Measurements from ENCODE around the gene AUTS2.

Gene AUTS2

GRCh38 chr7:70693321-70693685 is 1095.0 kb downstream of the AUTS2 start:
- DNase-seq (ENCODE audit: low read depth in 2 of 2) = no peak

- no peak for DNase-seq (ENCODE audit: low read depth in 2 of 2)
Measured at GRCh38 chr7:70693686-70694433, 1095.6 kb downstream of the AUTS2 start.

DNA sequence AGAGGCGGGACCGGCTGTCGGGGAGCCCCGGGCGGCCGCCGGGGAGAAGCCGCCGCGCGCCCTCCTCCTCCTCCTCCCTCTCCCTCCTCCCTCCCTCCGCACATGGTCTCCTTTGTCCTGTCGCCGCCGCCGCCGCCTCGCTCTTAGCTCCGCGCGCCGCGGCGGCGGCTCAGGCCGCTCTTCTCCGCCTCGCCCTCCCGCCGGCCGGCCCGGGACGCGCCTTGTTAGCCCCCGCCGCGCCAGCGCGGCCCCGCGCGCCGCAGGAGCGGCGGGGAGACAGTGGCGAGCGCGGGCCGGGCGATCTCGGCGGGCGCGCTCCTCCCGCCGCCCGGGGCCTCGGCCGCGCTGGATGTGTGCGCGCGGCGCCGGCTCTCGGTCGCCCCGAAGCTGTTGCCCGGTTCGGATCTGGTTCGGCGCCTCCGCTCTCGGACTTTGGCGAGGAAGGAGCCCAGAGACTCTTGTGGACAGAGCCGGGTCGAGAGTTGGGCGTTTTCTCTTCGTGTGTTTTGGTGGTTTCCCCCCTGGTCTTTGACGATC is 1096.2 kb downstream of the AUTS2 start:
- no peak for DNase-seq (ENCODE audit: low read depth in 2 of 2)

DNA sequence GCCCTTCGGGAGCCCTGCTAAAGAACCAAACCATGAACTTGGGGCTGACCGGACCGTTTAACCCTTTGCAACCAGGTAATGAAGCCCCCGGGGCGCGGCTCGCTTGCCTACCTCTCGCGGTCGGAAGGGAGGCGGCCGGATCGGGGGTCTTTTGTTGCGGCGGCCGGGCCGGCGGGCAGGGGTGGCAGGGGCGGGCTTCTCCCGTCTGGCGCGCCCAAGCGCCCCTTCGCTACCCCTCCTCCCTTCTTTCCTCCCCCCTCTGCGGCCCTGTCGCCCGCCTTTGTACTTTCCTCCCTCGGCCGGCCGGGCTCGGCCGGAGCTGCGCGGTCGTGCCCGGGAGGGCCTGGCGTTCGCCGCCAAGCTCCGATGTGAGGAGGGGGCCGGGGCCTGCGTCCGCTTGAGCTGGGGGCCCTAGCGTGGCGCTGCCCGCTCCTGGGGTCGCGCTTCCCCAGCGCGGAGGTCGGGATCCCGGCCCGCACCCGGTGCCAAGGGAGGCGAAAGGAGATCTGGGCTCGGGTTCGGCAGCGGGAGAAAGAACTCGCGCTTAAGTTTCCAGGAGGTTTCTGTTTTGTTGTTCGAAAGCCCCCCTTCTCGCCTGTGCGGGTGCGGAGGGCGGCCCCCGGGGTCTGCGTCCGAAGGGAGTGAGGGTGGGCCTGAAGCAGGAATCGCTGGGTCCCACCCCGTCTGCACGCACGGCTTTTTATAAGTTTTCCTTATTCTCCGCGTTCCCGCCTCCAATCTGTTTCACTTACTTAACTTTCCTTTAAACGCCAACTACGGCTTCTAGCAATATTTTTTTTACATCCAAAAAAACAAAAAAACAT is 1096.9 kb downstream of the AUTS2 start:
- no peak for DNase-seq (ENCODE audit: low read depth in 2 of 2)

DNA sequence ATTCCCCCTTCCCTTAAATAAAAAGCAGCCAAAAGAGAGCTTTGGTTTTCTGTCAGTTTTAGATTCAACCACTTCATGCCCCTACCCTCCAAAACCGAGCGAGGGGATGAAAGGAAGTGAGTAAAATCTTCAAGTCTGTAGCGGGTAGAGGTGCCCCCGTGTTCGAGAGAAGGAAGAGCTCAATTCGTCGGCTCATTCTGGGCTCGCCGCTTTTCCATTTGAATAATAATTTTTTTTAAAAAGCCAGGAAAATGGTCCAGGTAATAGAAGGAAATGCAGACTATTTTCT is 1097.5 kb downstream of the AUTS2 start:
- DNase-seq (ENCODE audit: low read depth in 2 of 2) = no peak

- DNase-seq (ENCODE audit: low read depth in 2 of 2) = no peak
Measured at GRCh38 chr7:70696201-70696754, 1098.0 kb downstream of the AUTS2 start.

GRCh38 chr7:70698219-70698832 is 1100.1 kb downstream of the AUTS2 start:
- DNase-seq (ENCODE audit: low read depth in 2 of 2) = no peak

GRCh38 chr7:70699271-70699670 is 1101.0 kb downstream of the AUTS2 start:
- DNase-seq (ENCODE audit: low read depth in 2 of 2) = no peak

DNA sequence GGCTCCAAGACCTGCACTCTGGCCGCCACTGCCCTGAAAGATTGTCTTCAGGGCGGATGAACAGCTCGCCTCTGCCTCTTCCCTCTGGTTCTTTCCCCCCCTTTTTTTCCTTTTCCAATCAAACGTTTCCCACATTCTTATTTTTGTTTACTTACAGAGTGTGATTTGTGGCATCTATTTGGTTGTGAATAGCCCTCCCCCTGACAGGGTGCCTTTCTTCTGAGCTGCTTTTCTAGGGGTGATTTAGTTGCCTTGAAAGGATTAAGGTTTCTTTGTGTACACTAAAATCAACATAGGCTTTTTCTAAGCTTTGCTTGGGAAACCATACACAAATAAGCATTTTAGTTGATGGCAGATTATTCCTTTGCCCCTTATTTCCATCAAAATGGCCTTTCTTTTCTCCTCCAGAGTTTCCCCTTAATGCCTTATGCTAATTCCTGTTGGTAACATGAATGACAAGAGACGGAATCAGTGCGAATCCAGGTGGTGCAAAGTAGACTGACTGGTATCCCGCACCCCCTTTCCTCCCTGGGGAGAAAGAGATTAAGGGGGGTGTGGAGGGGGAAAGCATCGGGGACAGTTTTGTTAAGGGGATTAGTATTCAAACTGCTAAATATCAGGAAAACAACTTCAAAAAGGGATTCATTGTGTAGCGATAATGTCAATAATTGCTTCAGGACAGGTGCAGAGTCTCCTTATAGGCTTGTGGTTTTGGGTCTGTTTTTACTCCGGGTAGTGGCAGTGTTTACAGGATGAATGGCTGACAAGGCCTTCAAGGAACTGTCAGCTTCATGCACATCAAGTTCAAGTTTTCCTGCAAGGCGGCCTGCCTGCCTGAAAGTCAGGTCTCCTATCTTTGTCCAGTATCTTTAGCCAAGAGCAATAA is 1102.0 kb downstream of the AUTS2 start:
- no peak for DNase-seq (ENCODE audit: low read depth in 2 of 2)

DNA sequence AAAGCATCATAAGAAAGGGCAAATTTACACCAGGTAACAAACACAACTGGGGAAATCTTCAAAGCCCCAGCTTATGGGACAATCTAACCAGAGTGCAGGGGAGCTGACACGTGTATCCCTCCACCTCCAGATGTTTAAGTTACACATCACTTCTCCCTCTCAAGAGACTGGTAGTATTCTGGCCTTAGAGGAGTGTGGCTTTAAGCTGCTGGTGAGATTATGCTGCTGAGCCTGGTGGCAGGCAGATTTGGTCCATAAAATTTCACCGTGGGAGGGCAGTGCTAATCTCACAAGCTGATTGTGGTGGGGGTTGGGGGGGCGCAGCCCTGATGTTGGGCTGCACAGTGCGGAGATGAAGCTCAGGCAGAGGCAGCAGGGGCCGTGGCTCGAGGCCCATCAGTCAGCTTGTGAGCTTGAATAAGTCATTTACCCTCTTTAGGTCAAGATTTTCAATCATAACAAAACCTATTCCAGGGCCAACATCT is 1102.7 kb downstream of the AUTS2 start:
- DNase-seq (ENCODE audit: low read depth in 2 of 2) = no peak

GRCh38 chr7:70701477-70701876 is 1103.2 kb downstream of the AUTS2 start:
- DNase-seq (ENCODE audit: low read depth in 2 of 2) = no peak

DNA sequence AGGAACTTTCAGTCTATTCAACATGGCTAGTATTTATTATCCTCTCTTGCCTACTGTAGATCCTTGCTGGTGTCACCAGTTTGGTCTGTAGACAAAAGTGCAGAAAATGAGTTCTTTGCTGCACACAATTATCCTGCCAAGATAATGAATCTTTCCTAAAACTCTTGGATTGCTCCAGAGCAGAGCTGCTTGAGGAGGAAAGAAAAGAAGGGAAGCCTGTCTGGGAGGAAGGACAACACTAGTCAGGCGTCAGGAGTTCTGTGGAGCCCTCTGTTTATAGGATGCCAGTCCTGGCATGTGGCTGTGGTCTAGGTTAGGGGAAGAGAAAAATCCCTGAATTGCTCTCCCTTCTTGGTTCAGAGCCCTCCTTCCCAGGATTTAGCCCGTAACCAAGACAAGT is 1103.7 kb downstream of the AUTS2 start:
- DNase-seq (ENCODE audit: low read depth in 2 of 2) = no peak

GRCh38 chr7:70703785-70704184 is 1105.5 kb downstream of the AUTS2 start:
- DNase-seq (ENCODE audit: low read depth in 2 of 2) = no peak

GRCh38 chr7:70704831-70705346 is 1106.6 kb downstream of the AUTS2 start:
- DNase-seq (ENCODE audit: low read depth in 2 of 2) = no peak

GRCh38 chr7:70706204-70706603 is 1107.9 kb downstream of the AUTS2 start:
- DNase-seq (ENCODE audit: low read depth in 2 of 2) = no peak

DNA sequence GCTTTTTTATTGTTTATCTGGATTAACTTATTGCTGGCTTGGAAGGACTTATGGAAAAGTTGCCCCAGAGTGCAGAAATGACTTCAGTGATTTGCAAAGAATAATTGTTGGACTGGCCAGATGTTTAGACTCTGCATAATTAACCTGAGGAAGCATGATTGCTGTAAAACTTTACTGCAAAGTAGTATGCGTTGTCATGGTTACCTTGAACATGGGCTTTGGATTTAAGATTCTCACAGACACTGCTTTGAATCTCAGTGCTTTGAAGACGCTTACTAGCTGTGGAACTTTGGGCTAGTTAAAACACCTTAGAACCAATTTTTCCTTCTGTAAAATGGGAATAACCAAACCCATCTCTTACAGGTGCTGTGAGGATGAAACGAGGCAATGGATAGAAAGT is 1108.4 kb downstream of the AUTS2 start:
- no peak for DNase-seq (ENCODE audit: low read depth in 2 of 2)

- DNase-seq (ENCODE audit: low read depth in 2 of 2) = no peak
Measured at GRCh38 chr7:70707823-70708243, 1109.6 kb downstream of the AUTS2 start.

- DNase-seq (ENCODE audit: low read depth in 2 of 2) = no peak
Measured at GRCh38 chr7:70710011-70710480, 1111.8 kb downstream of the AUTS2 start.

- no peak for DNase-seq (ENCODE audit: low read depth in 2 of 2)
Measured at GRCh38 chr7:70710651-70711050, 1112.4 kb downstream of the AUTS2 start.

GRCh38 chr7:70711452-70711851 is 1113.2 kb downstream of the AUTS2 start:
- DNase-seq (ENCODE audit: low read depth in 2 of 2) = no peak

DNA sequence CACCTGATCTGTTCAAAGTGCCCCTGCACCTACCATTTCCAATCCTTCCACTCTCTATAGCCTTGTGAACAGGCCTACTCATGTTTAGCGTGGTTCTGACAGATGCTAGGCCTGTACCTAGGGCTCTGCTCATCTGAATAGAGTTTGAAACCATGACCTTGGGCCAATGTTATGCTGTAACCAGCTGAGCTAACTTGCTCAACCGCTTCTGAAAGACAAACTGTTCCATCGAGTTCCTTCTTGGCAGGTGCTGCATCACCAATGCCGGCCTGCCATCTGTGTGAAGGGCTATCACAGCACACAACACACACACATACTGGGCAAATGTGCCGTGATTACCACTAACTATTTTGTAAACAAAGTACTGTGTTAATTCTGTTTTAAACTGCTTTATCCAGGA is 1114.7 kb downstream of the AUTS2 start:
- DNase-seq (ENCODE audit: low read depth in 2 of 2) = no peak
